ENCODE measurements around the gene NHERF1.

The NHERF1 gene

GRCh38 chr17:74749279-74750038, 1.0 kb downstream of the NHERF1 start:
- no peak for DNase-seq

GRCh38 chr17:74750039-74750326, 1.6 kb downstream of the NHERF1 start:
- DNase-seq, result no peak

GRCh38 chr17:74750327-74751069, 2.1 kb downstream of the NHERF1 start:
- no peak for DNase-seq

- no peak for DNase-seq
Observed at GRCh38 chr17:74752415-74752814, 4.0 kb downstream of the NHERF1 start.

- DNase-seq, result no peak
Observed at GRCh38 chr17:74752822-74753401, 4.5 kb downstream of the NHERF1 start.

- no peak for DNase-seq
Observed at GRCh38 chr17:74754832-74755231, 6.4 kb downstream of the NHERF1 start.

GRCh38 chr17:74755533-74755932, 7.1 kb downstream of the NHERF1 start:
- DNase-seq, result no peak

- no peak for DNase-seq
Observed at GRCh38 chr17:74756891-74757290, 8.5 kb downstream of the NHERF1 start.

GRCh38 chr17:74757502-74757901, 9.1 kb downstream of the NHERF1 start:
- no peak for DNase-seq

GRCh38 chr17:74757931-74758847, 9.8 kb downstream of the NHERF1 start:
- no peak for DNase-seq

GRCh38 chr17:74758848-74759168, 10.4 kb downstream of the NHERF1 start:
- DNase-seq, result no peak

GRCh38 chr17:74759243-74759801, 10.9 kb downstream of the NHERF1 start:
- no peak for DNase-seq

- no peak for DNase-seq
Observed at GRCh38 chr17:74759941-74760340, 11.5 kb downstream of the NHERF1 start.

GRCh38 chr17:74760404-74761105, 12.1 kb downstream of the NHERF1 start:
- no peak for DNase-seq

GRCh38 chr17:74761419-74761818, 13.0 kb downstream of the NHERF1 start:
- no peak for DNase-seq

GRCh38 chr17:74761931-74762330, 13.5 kb downstream of the NHERF1 start:
- DNase-seq, result no peak

GRCh38 chr17:74763565-74764387, 15.3 kb downstream of the NHERF1 start:
- DNase-seq, result no peak

GRCh38 chr17:74764751-74765286, 16.4 kb downstream of the NHERF1 start:
- DNase-seq, result no peak

GRCh38 chr17:74766413-74766812, 18.0 kb downstream of the NHERF1 start:
- DNase-seq, result no peak

- no peak for DNase-seq
Observed at GRCh38 chr17:74767111-74767516, 18.7 kb downstream of the NHERF1 start.

Measured in fibroblast of skin of back (primary cell).